RPMI7951 (cell line): ENCODE measurements around the gene ZNF213. TPM values are rescaled to one million over a fixed set of nuclear protein-coding genes. Genes with fewer than 3 reads are reported as not detected.

Source experiments
- DNase-seq: peaks from one replicate; pipeline ENCODE4 v3.0.0-alpha.2; 2012; ENCODE audit warnings: low read depth
- total RNA-seq: library from RNA; depleted of rRNA; stranded (reverse); fragments of >200 nt; shearing (Covaris generic); gene quantifications from 2 replicates; pipeline ENCODE4 v1.2.3, GENCODE V29; 2014

The ZNF213 gene
- total RNA-seq, 1 experiment from 2014 or later, result 2.0 TPM

DNA sequence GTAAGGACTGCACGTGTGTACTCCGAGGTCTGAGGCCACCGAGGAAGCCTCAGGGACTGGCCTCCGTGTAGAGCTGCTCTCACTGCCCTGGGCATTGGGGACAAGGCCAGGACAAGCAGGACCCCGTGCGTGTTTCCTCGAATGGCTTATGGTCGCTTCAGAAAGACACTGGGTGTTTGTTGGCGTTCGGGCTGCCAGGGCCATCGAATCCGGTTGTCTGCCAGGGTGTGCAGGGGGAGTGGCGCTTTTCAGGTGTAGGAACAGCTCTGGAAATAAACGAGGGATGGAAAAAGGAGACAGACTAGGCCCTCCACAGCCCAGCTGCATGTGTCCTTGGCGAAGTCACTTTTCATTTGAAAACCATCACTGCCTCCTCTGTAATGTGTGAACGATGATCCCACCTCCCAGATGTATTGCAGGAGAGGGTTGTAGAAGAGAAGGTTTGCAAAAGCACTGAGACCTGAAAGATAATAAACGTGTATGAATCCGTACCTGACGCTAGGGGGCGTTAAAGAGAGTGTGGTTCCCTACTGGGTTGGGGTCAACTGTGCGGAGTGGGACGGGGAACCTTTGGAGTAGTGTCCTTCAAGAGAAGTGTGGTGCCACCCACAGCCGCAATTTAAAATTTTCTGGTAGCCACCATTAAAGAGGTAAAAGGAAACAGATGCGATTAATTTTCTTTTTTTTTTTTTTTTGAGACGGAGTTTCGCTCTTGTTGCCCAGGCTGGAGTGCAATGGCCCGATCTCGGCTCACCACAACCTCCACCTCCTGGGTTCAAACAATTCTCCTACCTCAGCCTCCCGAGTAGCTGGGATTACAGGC, 33.6 kb upstream of the ZNF213 start:
- no peak for DNase-seq

DNA sequence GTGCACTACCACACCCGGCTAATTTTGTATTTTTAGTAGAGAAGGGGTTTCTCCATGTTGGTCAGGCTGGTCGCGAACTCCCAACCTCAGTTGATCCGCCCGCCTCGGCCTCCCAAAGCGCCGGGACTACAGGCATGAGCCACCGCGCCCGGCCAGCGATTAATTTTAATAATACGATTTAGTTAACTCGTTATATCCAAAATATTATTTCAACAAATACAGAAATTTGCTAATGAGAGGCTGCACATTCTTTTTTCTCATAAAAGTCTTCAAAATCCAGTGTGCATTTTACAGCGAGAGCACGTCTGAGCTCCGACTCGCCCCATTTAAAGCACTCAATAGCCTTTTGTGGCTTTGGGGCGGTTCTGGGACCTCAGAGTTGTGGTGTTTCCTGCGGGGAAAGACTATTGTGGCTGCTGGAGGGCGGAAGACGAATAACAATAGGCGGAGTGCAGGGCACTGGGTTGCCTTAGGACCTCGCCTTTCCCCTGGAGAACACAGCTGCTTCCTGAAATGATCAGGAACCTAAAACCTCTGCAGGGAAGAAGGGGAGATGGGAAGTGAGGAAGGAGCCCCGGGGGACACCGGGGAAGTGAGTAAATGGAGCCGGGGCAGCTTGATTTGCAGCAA, 32.9 kb upstream of the ZNF213 start:
- no peak for DNase-seq

GRCh38 chr16:3106205-3106928, 28.5 kb upstream of the ZNF213 start:
- DNase-seq, result peak; percentile 86

- DNase-seq, result peak; percentile 74
These were observed 22.6 kb upstream of the ZNF213 start, which contains the start of gene ZNF205 for GRCh38 chr16:3112058-3112880. TSS of gene ZNF205 (plus strand) at chr16:3112586. CDS start at chr16:3113431, 845 bp downstream.

DNA sequence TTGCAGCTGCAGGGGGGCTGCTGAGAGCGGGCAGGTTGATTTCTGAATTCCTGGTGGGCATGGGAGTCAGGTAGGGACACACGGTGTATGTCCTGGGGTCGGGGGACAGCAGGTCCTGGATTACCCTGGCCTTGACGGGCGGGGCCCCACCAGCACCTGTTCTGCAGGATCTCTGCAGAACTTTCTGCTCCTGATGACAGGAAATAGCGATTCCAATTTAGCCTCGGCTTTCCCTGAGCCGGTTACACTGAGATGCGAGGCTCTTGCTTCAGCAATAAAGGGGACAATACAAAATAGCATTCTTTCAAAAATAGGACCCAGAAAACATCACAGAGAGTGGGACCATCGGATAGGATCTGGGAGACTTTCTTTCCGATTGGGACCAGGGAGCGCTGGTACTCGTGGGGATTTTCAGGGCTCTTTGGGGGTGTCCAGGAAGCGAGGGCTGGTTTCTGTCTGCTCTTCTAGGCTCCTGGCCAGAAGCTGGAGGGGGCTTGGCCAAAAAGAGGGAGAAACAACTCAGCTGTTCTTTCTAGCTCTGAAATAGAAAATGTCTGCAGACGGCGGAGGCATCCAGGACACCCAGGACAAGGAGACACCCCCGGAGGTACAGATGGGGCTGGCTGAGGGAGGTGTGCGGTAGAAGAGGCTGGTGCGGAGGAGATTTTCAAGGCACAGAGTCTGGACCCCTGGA, 21.8 kb upstream of the ZNF213 start:
- DNase-seq, result no peak

- DNase-seq, result peak; percentile 63
These were observed 20.9 kb upstream of the ZNF213 start for GRCh38 chr16:3113765-3114479.

- no peak for DNase-seq
These were observed 19.8 kb upstream of the ZNF213 start for GRCh38 chr16:3115003-3115402.

- DNase-seq, result no peak
These were observed 19.3 kb upstream of the ZNF213 start for GRCh38 chr16:3115561-3115960.

GRCh38 chr16:3118204-3118790, 16.5 kb upstream of the ZNF213 start:
- DNase-seq, result no peak

DNA sequence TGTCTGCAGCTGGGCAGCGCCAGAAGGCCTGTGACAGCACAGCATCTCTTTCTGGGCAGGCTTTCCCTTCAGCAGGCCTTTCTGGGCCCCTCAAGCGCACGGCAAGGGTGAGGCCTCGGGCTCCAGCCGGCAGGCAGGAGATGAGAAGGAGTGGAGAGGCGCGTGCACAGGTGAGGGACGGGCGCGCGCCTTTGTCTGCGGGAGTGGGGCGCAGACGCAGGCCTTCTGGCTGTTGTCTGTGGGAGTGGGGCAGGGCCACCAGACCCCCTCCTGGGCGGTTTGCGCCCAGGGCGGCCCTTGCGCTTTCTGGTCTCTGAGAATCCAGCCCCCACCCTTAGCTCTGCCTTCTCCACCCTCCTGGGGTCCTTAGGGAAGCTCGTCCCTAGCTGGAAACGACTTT, 16.0 kb upstream of the ZNF213 start:
- no peak for DNase-seq

GRCh38 chr16:3119286-3119685, 15.5 kb upstream of the ZNF213 start:
- DNase-seq, result no peak

DNA sequence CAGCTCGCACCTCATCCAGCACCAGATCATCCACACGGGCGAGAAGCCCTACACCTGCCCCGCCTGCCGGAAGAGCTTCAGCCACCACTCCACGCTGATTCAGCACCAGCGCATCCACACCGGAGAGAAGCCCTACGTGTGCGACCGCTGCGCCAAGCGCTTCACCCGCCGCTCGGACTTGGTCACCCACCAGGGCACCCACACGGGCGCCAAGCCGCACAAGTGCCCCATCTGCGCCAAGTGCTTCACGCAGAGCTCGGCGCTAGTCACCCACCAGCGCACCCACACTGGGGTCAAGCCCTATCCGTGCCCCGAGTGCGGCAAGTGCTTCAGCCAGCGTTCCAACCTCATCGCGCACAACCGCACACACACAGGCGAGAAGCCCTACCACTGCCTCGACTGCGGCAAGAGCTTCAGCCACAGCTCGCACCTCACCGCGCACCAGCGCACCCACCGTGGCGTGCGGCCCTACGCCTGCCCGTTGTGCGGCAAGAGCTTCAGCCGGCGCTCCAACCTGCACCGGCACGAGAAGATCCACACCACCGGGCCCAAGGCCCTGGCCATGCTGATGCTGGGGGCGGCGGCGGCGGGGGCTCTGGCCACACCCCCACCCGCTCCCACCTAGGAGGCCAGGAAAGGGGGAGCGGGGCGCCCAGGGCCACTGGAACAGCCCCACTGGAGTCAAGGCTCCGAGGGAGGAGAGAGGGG, 15.0 kb upstream of the ZNF213 start:
- no peak for DNase-seq

DNA sequence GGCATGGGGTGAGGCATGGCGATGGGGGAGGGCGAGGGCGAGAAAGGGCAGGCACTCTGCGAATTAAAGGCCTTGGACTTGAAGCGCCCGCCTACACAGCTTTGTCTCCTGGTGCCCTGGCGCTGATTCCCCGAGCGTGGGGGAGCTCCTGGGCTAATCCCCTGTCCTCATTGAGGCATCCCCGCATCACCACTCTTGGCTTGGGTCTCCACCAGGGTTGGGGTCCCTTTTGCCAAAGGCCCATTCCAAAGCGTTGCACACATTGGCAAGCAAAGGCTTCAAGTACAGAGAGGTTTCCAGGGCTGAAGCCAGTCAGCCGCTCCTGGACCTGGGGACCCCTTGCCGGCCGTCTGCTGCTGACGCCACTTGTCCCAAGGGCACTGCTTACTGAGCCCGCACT, 14.4 kb upstream of the ZNF213 start:
- no peak for DNase-seq

GRCh38 chr16:3121851-3122467, 12.9 kb upstream of the ZNF213 start:
- no peak for DNase-seq

DNA sequence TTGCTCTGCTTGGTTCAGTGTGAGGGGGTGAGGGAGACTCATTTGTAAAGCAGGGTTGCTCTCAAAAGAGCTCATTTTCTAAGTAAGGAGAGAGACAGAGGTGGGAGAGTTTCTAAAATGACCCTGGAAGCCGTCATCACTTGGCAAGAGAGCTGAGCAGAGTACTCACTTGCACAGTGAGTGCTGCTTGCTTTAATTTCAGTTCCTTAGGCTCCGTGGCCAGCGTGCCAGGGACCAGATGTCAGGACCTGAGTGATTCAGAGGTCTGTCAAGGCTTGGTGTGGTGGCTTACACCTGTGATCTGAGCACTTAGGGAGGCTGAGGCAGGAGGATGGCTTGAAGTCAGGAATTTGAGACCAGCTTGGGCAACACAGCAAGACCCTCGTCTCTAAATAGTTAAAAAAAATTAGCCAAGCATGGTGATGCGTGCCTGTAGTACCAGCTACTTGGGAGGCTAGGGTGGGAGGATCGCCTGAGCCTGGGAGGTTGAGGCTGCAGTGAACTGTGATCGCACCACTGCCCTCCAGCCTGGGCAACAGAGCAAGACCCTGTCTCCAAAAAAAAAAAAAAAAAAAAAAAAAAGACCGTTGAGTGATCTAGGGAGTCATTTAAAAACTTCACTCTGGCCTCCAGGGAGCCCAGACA, 11.8 kb upstream of the ZNF213 start:
- peak; percentile 16 for DNase-seq

GRCh38 chr16:3123986-3124886, 10.6 kb upstream of the ZNF213 start:
- peak; percentile 93 for DNase-seq

DNA sequence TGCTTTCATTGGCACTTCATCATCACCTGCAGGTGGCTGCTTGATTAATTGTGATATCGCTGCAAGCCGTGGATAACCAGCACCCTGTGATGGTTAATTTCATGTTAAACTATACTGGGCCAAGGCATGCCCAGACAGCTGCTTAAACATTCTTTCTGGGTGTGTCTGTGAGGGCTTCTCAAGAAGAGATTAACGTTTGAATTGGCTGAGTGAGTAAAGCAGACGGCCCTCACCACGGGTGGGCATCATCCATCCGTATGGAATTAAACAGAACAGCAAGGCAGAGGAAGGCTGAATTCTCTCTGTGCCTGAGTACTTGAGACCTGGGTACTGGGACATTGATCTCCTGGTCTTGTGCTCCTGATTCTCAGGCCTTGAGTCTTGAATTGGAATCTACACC, 7.1 kb upstream of the ZNF213 start:
- DNase-seq, result no peak
